ENCODE measurements around the gene HCLS1. TPM values are rescaled to one million over a fixed set of nuclear protein-coding genes. Genes with fewer than 3 reads are reported as not detected.

HCLS1 gene
- total and polyA plus RNA-seq, 2 of the 8 experiments (the other 6 are each of a cell fraction or from before 2014, with no cell fraction given) = 0.53 to 1.3 TPM

GRCh38 chr3:121677141-121677540 lies 16.4 kb upstream of the HCLS1 start:
- no peak overlapping the region for H2BK120ac ChIP-seq (replicated peaks; ENCODE audit: low read depth, low read length)
- H3K27me3 ChIP-seq (replicated peaks in 1 of 4; ENCODE audit: control insufficient read depth in 3 of 4, extremely low read depth in 1 of 4, insufficient read depth in 3 of 4, low read length in 3 of 4) = no peaks in the 10 kb centered on the region
- no peak overlapping the region for H4K5ac ChIP-seq (ENCODE audit: insufficient read length, low read depth, low read length)
- H4K91ac ChIP-seq (replicated peaks; ENCODE audit: insufficient read length, low read length) = no peak overlapping the region
- H3K56ac ChIP-seq (replicated peaks; ENCODE audit: insufficient read length, low read depth, low read length) = no peak overlapping the region
- H2BK5ac ChIP-seq (ENCODE audit: low read depth, low read length) = no peak overlapping the region
- H3K4me3 ChIP-seq (ENCODE audit: extremely low read depth in 1 of 4, insufficient read depth in 2 of 4, low read depth in 3 of 4, low read length in 4 of 4) = no peak overlapping the region
- H2BK20ac ChIP-seq (ENCODE audit: low read length) = no peak overlapping the region
- no peak for FAIRE-seq
- no peak overlapping the region for H3K18ac ChIP-seq (ENCODE audit: extremely low read depth, low read length)
- no peaks in the 10 kb centered on the region for H3K4me1 ChIP-seq (replicated peaks in 1 of 4; ENCODE audit: control insufficient read depth in 3 of 4, insufficient read depth in 4 of 4, low read length in 3 of 4)
- ChIA-PET CTCF (ENCODE audit: partially characterized antibody) (interaction anchor here (0.6 to 1.0 kb wide), 3 partner anchors 14 to 583 kb away, joined by 3 read pairs; no protein-coding TSS in a partner anchor), POLR2A (ENCODE audit: partially characterized antibody) (no interaction called here)
- H3K4ac ChIP-seq (replicated peaks; ENCODE audit: insufficient read length, low read depth, low read length) = no peak overlapping the region
- H3K9me3 ChIP-seq (ENCODE audit: insufficient read depth in 2 of 2, low read depth in 1 of 2, low read length in 1 of 2) = no peaks in the 10 kb centered on the region
- no peak overlapping the region for H3K27ac ChIP-seq (ENCODE audit: low read depth, low read length)
- 81% methylated on average over 2 of the region's 2 CpGs; no CpG with 5 or more reads in 1 of the 2 experiments for WGBS, 2 experiments (ENCODE audit: extremely low coverage in 1 of 2, insufficient coverage in 1 of 2, insufficient read length in 1 of 2, insufficient replicate concordance in 2 of 2, low coverage in 1 of 2, low lambda C conversion rate in 2 of 2, missing lambda C conversion rate in 1 of 2)
- no peak for TF ChIP-seq FOSL1 (IDR thresholded peaks at IDR 0.05; ENCODE audit: insufficient read depth, low read depth, low read length)
- no peak for TF ChIP-seq EGR1 (IDR thresholded peaks at IDR 0.05; ENCODE audit: borderline replicate concordance, low read depth, low read length)
- no peak for TF ChIP-seq SP1 (IDR thresholded peaks at IDR 0.05; ENCODE audit: low read depth, low read length)
- TF ChIP-seq TAF7 (optimal IDR thresholded peaks at IDR 0.05; ENCODE audit: borderline replicate concordance, low read depth, low read length) = no peak
- no peak for TF ChIP-seq GTF2F1 (IDR thresholded peaks at IDR 0.05; ENCODE audit: borderline replicate concordance, low read depth, low read length)
- TF ChIP-seq ZNF274 (IDR thresholded peaks at IDR 0.05; ENCODE audit: borderline replicate concordance, extremely low read depth, low read length) = no peak
- no peak for TF ChIP-seq MAX (IDR thresholded peaks at IDR 0.05)
- TF ChIP-seq PHF8 (conservative IDR thresholded peaks at IDR 0.05; ENCODE audit: low read depth, low read length) = no peak
- H3K79me2 ChIP-seq (ENCODE audit: control insufficient read depth in 1 of 2, insufficient read depth in 2 of 2, low read length in 2 of 2) = no peaks in the 10 kb centered on the region
- H2AK5ac ChIP-seq (ENCODE audit: low read depth, low read length) = no peak overlapping the region
- H3K36me3 ChIP-seq (ENCODE audit: control insufficient read depth in 2 of 4, insufficient read depth in 4 of 4, low read length in 3 of 4) = peaks cover 5 to 38% (median 22%) of the 10 kb centered on the region in 4 experiments; a peak in 7 of 8 replicates
- no peak overlapping the region for H2AFZ ChIP-seq (ENCODE audit: low read length)
- no peak overlapping the region for H3K23ac ChIP-seq (ENCODE audit: insufficient read length)
- H3K4me2 ChIP-seq (ENCODE audit: insufficient read depth in 1 of 2, low read depth in 2 of 2, low read length in 2 of 2) = no peak overlapping the region
- no peaks in the 10 kb centered on the region for H4K20me1 ChIP-seq (replicated peaks in 1 of 2; ENCODE audit: control insufficient read depth in 1 of 2, insufficient read depth in 2 of 2, low read length in 2 of 2)
- no peak overlapping the region for H4K8ac ChIP-seq (ENCODE audit: extremely low read depth, insufficient read depth, low read length)
- no peak for DNase-seq (ENCODE audit: low read depth in 1 of 2, low spot score in 2 of 2)
- H3K23me2 ChIP-seq (ENCODE audit: low read depth, low read length) = no peaks in the 10 kb centered on the region; the same call in 1 of the 2 replicates
- no peaks in the 10 kb centered on the region; the same call in 1 of the 2 replicates for H3K79me1 ChIP-seq (ENCODE audit: low read depth, low read length)
- no peak overlapping the region for H3K14ac ChIP-seq (ENCODE audit: insufficient read length)
- H3K9ac ChIP-seq (replicated peaks in 1 of 4; ENCODE audit: extremely low read depth in 1 of 4, low read depth in 3 of 4, low read length in 3 of 4) = no peak overlapping the region
- H2BK12ac ChIP-seq (ENCODE audit: low read depth, low read length) = no peak overlapping the region
- no peak overlapping the region for H2BK15ac ChIP-seq (ENCODE audit: low read length)
